Measurements from ENCODE around the gene GJA9. TPM values are rescaled to one million over a fixed set of nuclear protein-coding genes. Genes with fewer than 3 reads are reported as not detected.

Gene GJA9
- total RNA-seq (2022; extraction: Qiagen RNA extraction): not detected in 5 replicates

GRCh38 chr1:38881487-38881886 is at the start of gene GJA9:
TSS of gene GJA9 (minus strand) at chr1:38881587. CDS start at chr1:38876098, 5,489 bp downstream.

DNA sequence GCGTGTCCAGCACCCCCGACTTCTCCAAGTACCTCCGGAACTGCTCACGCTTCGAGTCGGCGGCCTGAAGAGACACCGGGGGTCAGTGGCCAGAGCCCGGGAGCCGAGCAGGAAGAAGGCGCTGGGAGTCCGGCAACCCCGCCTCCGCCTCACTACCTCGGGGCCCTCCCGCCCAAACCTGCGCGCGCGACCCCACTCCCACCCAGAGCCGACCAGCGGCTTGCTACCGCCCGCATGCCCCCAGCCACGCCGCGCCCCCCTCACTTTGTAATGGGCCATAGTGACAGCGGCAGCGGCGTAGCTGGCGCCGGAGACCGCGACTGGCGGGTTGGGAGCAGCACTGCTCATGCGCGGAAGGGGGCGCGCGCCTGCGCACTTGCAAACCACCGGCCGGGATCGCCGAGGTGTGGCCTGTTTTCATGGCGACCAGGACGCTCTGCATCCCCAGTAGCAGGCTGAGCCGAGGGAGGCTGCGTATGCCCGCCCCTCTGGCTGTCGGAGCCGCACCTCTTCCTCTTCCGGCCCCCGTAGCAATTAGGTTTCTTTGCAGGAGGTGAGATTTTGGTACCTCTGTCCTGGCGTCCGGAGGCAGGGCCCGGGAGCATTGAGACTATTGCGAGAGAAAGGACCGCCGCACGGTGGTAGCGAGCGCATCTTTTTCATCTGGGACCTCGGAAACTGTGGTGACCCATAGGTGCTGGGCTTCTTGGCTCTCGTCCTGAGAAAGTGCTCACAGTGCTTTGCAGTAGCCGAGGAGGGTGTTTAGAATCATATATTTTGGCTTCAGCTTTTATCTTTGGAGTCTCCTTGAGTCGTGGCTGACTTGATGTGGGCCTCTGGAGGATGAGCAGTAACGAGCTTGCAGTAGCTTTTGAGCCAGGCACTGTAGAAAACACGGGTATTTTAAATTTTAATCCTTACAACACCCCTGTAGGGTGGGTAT is 8.1 kb downstream of the GJA9 start, which contains the start of gene MYCBP:
TSS of gene MYCBP (minus strand) at position 322 of the 943 bp plus-strand sequence. CDS start at position 279, 43 bp downstream.

DNA sequence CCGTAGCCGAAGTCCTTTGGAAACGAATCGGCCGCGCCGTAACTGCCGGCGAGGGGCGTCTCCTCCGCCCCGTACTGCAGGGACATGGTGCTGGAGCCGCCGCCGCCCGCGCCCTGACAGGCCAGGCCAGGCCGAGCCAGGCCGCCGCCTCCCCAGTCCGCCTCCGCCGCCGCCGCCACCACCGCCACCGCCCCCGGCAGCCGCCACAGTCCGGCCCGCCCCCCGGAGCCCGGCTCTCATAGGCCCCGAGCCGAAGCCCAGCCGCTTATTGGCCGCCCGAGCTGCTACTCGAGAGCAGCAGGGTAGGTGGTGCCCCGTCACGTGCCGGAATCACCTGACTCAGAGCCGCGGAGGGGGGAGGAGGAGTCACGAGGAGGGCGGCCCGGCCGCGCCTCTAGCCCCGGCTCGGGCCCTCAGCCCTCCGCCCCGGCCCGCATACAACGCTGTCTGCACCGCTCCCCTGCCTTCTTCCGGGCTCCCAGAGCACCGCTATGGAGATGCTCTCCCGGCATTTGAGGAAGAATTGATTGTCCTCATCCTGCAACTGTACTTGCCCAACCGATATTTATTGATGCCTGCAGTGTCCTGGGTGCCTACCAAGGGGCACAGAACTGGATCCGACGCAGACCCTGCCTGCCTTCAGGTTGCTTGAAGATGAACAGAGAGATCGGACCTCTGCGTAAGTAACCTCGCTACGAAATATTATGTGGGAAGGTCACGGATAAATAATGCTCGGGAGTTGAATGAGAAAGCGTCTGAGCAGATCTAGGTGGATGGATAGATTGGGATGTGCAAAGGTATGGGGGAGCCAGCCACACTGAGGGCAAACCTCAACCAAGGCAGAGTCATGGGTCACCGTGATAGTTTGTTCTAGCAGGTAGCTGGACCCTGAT is 21.6 kb downstream of the GJA9 start, which contains the start of gene RRAGC:
TSS of gene RRAGC (minus strand) at position 212 of the 893 bp plus-strand sequence. CDS start at position 86, 126 bp downstream.

Other genes starting within 250 kb of the GJA9 start
- gene RRAGC, start 21.8 kb downstream of the GJA9 start, total RNA-seq (2022; extraction: Qiagen RNA extraction): 25.2 to 30.9 TPM (median 27.0 TPM) in 5 replicates
- 17.8 to 23.2 TPM (median 20.7 TPM) in 5 replicates for gene MYCBP, start 8.2 kb downstream of the GJA9 start, total RNA-seq (2022; extraction: Qiagen RNA extraction)
- 2.5 to 2.7 TPM (median 2.5 TPM) in 5 replicates for gene RHBDL2, start 60.2 kb upstream of the GJA9 start, total RNA-seq (2022; extraction: Qiagen RNA extraction)
- 41.1 to 45.3 TPM (median 43.1 TPM) in 5 replicates for gene AKIRIN1, start 109.7 kb upstream of the GJA9 start, total RNA-seq (2022; extraction: Qiagen RNA extraction)
- 392 to 553 TPM (median 430 TPM) in 5 replicates for gene NDUFS5, start 144.8 kb upstream of the GJA9 start, total RNA-seq (2022; extraction: Qiagen RNA extraction)